ENCODE measurements around the gene CD1B. TPM values are rescaled to one million over a fixed set of nuclear protein-coding genes. Genes with fewer than 3 reads are reported as not detected.

CD1B gene
- total and polyA plus RNA-seq, 2 experiments from 2014 or later, result not detected

GRCh38 chr1:158355773-158356285 is 24.5 kb upstream of the CD1B start (continued):
- TF ChIP-seq, protein P1, sequence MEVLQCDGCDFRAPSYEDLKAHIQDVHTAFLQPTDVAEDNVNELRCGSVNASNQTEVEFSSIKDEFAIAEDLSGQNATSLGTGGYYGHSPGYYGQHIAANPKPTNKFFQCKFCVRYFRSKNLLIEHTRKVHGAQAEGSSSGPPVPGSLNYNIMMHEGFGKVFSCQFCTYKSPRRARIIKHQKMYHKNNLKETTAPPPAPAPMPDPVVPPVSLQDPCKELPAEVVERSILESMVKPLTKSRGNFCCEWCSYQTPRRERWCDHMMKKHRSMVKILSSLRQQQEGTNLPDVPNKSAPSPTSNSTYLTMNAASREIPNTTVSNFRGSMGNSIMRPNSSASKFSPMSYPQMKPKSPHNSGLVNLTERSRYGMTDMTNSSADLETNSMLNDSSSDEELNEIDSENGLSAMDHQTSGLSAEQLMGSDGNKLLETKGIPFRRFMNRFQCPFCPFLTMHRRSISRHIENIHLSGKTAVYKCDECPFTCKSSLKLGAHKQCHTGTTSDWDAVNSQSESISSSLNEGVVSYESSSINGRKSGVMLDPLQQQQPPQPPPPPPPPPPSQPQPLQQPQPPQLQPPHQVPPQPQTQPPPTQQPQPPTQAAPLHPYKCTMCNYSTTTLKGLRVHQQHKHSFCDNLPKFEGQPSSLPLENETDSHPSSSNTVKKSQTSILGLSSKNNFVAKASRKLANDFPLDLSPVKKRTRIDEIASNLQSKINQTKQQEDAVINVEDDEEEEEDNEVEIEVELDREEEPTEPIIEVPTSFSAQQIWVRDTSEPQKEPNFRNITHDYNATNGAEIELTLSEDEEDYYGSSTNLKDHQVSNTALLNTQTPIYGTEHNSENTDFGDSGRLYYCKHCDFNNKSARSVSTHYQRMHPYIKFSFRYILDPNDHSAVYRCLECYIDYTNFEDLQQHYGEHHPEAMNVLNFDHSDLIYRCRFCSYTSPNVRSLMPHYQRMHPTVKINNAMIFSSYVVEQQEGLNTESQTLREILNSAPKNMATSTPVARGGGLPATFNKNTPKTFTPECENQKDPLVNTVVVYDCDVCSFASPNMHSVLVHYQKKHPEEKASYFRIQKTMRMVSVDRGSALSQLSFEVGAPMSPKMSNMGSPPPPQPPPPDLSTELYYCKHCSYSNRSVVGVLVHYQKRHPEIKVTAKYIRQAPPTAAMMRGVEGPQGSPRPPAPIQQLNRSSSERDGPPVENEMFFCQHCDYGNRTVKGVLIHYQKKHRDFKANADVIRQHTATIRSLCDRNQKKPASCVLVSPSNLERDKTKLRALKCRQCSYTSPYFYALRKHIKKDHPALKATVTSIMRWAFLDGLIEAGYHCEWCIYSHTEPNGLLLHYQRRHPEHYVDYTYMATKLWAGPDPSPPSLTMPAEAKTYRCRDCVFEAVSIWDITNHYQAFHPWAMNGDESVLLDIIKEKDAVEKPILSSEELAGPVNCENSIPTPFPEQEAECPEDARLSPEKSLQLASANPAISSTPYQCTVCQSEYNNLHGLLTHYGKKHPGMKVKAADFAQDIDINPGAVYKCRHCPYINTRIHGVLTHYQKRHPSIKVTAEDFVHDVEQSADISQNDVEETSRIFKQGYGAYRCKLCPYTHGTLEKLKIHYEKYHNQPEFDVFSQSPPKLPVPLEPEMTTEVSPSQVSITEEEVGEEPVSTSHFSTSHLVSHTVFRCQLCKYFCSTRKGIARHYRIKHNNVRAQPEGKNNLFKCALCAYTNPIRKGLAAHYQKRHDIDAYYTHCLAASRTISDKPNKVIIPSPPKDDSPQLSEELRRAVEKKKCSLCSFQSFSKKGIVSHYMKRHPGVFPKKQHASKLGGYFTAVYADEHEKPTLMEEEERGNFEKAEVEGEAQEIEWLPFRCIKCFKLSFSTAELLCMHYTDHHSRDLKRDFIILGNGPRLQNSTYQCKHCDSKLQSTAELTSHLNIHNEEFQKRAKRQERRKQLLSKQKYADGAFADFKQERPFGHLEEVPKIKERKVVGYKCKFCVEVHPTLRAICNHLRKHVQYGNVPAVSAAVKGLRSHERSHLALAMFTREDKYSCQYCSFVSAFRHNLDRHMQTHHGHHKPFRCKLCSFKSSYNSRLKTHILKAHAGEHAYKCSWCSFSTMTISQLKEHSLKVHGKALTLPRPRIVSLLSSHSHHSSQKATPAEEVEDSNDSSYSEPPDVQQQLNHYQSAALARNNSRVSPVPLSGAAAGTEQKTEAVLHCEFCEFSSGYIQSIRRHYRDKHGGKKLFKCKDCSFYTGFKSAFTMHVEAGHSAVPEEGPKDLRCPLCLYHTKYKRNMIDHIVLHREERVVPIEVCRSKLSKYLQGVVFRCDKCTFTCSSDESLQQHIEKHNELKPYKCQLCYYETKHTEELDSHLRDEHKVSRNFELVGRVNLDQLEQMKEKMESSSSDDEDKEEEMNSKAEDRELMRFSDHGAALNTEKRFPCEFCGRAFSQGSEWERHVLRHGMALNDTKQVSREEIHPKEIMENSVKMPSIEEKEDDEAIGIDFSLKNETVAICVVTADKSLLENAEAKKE (CRISPR knock-in tag; IDR thresholded peaks at IDR 0.05), result no peak
- TF ChIP-seq, protein P2, sequence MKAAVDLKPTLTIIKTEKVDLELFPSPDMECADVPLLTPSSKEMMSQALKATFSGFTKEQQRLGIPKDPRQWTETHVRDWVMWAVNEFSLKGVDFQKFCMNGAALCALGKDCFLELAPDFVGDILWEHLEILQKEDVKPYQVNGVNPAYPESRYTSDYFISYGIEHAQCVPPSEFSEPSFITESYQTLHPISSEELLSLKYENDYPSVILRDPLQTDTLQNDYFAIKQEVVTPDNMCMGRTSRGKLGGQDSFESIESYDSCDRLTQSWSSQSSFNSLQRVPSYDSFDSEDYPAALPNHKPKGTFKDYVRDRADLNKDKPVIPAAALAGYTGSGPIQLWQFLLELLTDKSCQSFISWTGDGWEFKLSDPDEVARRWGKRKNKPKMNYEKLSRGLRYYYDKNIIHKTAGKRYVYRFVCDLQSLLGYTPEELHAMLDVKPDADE (IDR thresholded peaks at IDR 0.05), result no peak
- TF ChIP-seq EZH2 (IDR thresholded peaks at IDR 0.05; ENCODE audit: low read depth, unreplicated experiment), result no peak
- no peak for TF ChIP-seq JUNB (IDR thresholded peaks at IDR 0.05; ENCODE audit: unreplicated experiment)
- no peak for TF ChIP-seq ZNF331 (CRISPR knock-in tag; IDR thresholded peaks at IDR 0.05; ENCODE audit: low read depth)
- no peak for TF ChIP-seq NANOG (IDR thresholded peaks at IDR 0.05; ENCODE audit: borderline replicate concordance)

DNA sequence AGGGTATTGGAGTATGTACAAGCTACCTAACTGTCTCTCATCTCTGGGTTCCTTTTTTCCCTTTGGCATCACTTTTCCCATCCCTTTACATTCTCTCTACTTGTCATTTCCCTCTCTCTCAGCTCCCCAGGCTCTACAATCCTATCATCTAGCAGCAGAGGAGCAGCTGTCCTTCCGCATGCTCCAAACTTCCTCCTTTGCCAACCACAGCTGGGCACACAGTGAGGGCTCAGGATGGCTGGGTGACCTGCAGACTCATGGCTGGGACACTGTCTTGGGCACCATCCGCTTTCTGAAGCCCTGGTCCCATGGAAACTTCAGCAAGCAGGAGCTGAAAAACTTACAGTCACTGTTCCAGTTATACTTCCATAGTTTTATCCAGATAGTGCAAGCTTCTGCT is 22.9 kb upstream of the CD1B start:
- Mint-ChIP-seq H3K36me3 (ENCODE audit: low read depth) (no peaks in the 10 kb centered on the region), H3K27me3 (ENCODE audit: insufficient read depth, low read depth, poor library complexity) (peaks cover 2% of the 10 kb centered on the region), H3K4me3 (no peak overlapping the region), H3K9me3 (no peaks in the 10 kb centered on the region; the same call in 2 of the 3 replicates), H3K27ac (no peak overlapping the region), H3K4me1 (peaks cover 10% of the 10 kb centered on the region; the same call in 2 of the 3 replicates)
- Histone ChIP-seq H3K36me3 (ENCODE audit: insufficient read depth) (no peaks in the 10 kb centered on the region), H3K4me1 (ENCODE audit: insufficient read depth) (peaks cover 7% of the 10 kb centered on the region; the same call in 1 of the 2 replicates), H3K9me2 (ENCODE audit: insufficient read depth) (0 out of 2 replicates have a peak, but pooled peaks cover 4% of the 10 kb centered on the region), H3F3A (replicated peaks; ENCODE audit: low read depth) (no peaks in the 10 kb centered on the region), H4K20me1 (replicated peaks; ENCODE audit: insufficient read depth) (no peaks in the 10 kb centered on the region), H2AFZ (no peak overlapping the region), H3K27me3 (ENCODE audit: insufficient read depth) (no peaks in the 10 kb centered on the region), H3K4me2 (no peak overlapping the region), H3K27ac (ENCODE audit: low read depth) (no peak overlapping the region), H3K4me3 (no peak overlapping the region), H3K79me2 (replicated peaks; ENCODE audit: insufficient read depth) (no peaks in the 10 kb centered on the region)
- DNase-seq (ENCODE audit: low spot score) (no peak), ATAC-seq (no peak)
- TF ChIP-seq REST (IDR thresholded peaks at IDR 0.05; ENCODE audit: unreplicated experiment), result no peak

All from GM23338 (cell line).